ENCODE data around the gene NEMF. TPM values are rescaled to one million over a fixed set of nuclear protein-coding genes. Genes with fewer than 3 reads are reported as not detected.

NEMF gene
- total RNA-seq, 1 experiment from 2014 or later = 57.7 TPM

DNA sequence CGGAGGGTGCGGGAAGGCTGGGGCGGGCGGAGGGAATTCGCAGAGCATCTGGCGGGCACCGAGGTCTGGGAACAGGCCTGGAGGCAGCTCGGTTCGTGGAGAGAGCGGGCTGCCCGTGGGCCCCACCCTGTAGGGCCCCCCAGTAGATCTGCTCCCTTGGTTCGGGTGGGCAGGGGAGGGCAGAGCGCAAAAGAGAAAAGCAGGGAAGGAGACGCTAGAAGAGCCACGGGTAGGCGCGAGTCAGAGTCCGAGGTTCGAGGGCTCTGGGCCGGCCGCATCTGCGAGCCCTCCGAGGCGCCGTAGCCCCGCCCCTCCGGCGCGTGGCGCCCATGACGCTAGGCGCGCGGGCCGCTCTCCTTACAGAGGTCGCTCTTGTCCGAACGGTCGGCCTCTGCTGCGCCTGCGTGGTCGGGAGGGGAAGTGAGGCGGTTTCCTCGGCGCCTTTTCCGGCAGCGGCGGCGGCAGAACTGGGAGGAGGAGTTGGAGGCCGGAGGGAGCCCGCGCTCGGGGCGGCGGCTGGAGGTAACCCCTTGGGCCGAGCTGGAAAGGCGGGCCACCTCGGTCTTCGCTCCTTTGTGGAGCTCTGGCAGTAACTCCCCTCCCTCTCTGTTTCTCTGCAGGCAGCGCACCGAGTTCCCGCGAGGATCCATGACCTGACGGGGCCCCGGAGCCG is 40.2 kb upstream of the NEMF start, which contains the start of gene ARF6:
Gene ARF6 (plus strand): TSS at position 447 of the 673 bp plus-strand sequence. CDS start 655 bp downstream, outside the sequence.
- ChIA-PET POLR2A (interaction anchor here (0.7 to 2.5 kb wide), 9 partner anchors 13 to 1051 kb away, joined by 3 to 12 read pairs (median 3); partner anchors contain the start of genes PYGL and VCPKMT), RAD21 (ENCODE audit: low non-redundant PET in 1 of 2, low total read pairs in 2 of 2, uncharacterized antibody in 2 of 2, unreplicated experiment in 2 of 2) (interaction anchor here in 1 of 2 experiments (0.7 kb wide), 1 partner anchor 83 kb away, joined by 4 read pairs; no protein-coding TSS in a partner anchor), CTCF (interaction anchor here (0.6 to 1.4 kb wide), 3 partner anchors 11 to 30 kb away, joined by 3 to 9 read pairs (median 3); no protein-coding TSS in a partner anchor)
- Histone ChIP-seq H3K4me2 (ENCODE audit: low read length) (peak within 1 kb of the TSS; percentile 78), H3K9me3 (ENCODE audit: control insufficient read depth in 1 of 2, insufficient read depth in 1 of 2, low read depth in 1 of 2, low read length in 2 of 2) (no peaks in the 10 kb centered on the region), H3K27ac (ENCODE audit: low read depth, low read length) (peak within 1 kb of the TSS; percentile 99), H3K9ac (ENCODE audit: low read length) (peak within 1 kb of the TSS; percentile 99), H3K4me1 (ENCODE audit: control insufficient read depth in 1 of 2, insufficient read depth in 2 of 2, low read length in 2 of 2) (peaks cover 27 to 52% of the 10 kb centered on the region in 2 experiments), H3K9me2 (ENCODE audit: insufficient read depth) (no peaks in the 10 kb centered on the region), H3K27me3 (ENCODE audit: insufficient read depth, low read length) (no peaks in the 10 kb centered on the region), H3K79me2 (ENCODE audit: insufficient read depth, low read length) (peaks cover 53% of the 10 kb centered on the region), H2AFZ (ENCODE audit: low read depth, low read length, poor library complexity, severe bottlenecking) (no peak within 1 kb of the TSS), H3K36me3 (ENCODE audit: control insufficient read depth in 1 of 2, insufficient read depth in 2 of 2, low read length in 2 of 2) (peaks cover 21 to 30% of the 10 kb centered on the region in 2 experiments), H4K20me1 (ENCODE audit: insufficient read depth) (peaks cover 18% of the 10 kb centered on the region; the same call in 1 of the 2 replicates), H3K4me3 (replicated peaks in 1 of 2; ENCODE audit: low read depth in 1 of 2, low read length in 2 of 2) (peak within 1 kb of the TSS; percentile 72 to 94)
- intact Hi-C loops (cut with micrococcal nuclease) = loop anchor here (1.0 to 5.0 kb wide), 2 partner anchors 12 to 110 kb away; no protein-coding TSS in a partner anchor
- ATAC-seq (peak; percentile 93), DNase-seq (ENCODE audit: low read depth, low spot score) (peak; percentile 90)
- no TSS peak for BruUV-seq (replicated peaks)
- no peak for TF ChIP-seq CEBPB (IDR thresholded peaks at IDR 0.05; ENCODE audit: low read depth)
- peak; percentile 47; the same call in 1 of the 2 replicates for TF ChIP-seq CBX3 (IDR thresholded peaks at IDR 0.05; ENCODE audit: low read depth)
- peak; percentile 85 for TF ChIP-seq YY1 (IDR thresholded peaks at IDR 0.05; ENCODE audit: extremely low read depth, insufficient replicate concordance, low read depth, low read length)
- TF ChIP-seq SP1 (IDR thresholded peaks at IDR 0.05; ENCODE audit: low read depth) = peak; percentile 70
- peak; percentile 74 for TF ChIP-seq ZFX (IDR thresholded peaks at IDR 0.05)
- no peak for TF ChIP-seq FOSL1 (IDR thresholded peaks at IDR 0.05; ENCODE audit: low read depth)
- TF ChIP-seq, protein P1, sequence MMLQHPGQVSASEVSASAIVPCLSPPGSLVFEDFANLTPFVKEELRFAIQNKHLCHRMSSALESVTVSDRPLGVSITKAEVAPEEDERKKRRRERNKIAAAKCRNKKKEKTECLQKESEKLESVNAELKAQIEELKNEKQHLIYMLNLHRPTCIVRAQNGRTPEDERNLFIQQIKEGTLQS (IDR thresholded peaks at IDR 0.05) = no peak
- peak; percentile 73 for TF ChIP-seq POLR2A (IDR thresholded peaks at IDR 0.05; ENCODE audit: borderline replicate concordance, extremely low read depth, insufficient read depth, insufficient read length)
- no peak for TF ChIP-seq JUND (IDR thresholded peaks at IDR 0.05)
- TF ChIP-seq, protein P2, sequence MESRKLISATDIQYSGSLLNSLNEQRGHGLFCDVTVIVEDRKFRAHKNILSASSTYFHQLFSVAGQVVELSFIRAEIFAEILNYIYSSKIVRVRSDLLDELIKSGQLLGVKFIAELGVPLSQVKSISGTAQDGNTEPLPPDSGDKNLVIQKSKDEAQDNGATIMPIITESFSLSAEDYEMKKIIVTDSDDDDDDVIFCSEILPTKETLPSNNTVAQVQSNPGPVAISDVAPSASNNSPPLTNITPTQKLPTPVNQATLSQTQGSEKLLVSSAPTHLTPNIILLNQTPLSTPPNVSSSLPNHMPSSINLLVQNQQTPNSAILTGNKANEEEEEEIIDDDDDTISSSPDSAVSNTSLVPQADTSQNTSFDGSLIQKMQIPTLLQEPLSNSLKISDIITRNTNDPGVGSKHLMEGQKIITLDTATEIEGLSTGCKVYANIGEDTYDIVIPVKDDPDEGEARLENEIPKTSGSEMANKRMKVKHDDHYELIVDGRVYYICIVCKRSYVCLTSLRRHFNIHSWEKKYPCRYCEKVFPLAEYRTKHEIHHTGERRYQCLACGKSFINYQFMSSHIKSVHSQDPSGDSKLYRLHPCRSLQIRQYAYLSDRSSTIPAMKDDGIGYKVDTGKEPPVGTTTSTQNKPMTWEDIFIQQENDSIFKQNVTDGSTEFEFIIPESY (IDR thresholded peaks at IDR 0.05; ENCODE audit: extremely low read depth, insufficient replicate concordance, low read length) = peak; percentile 76
- no peak; the same call in 1 of the 2 replicates for TF ChIP-seq ELF1 (IDR thresholded peaks at IDR 0.05; ENCODE audit: borderline replicate concordance, low read depth)
- TF ChIP-seq ZNF274 (IDR thresholded peaks at IDR 0.05; ENCODE audit: low read depth, low read length) = no peak
- no peak for TF ChIP-seq EZH2 (IDR thresholded peaks at IDR 0.05)
- TF ChIP-seq, protein P3, sequence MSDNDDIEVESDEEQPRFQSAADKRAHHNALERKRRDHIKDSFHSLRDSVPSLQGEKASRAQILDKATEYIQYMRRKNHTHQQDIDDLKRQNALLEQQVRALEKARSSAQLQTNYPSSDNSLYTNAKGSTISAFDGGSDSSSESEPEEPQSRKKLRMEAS (IDR thresholded peaks at IDR 0.05) = peak; percentile 89
- peak; percentile 91 for TF ChIP-seq POLR2AphosphoS5 (IDR thresholded peaks at IDR 0.05; ENCODE audit: low read depth, low read length)
- TF ChIP-seq SIN3A (IDR thresholded peaks at IDR 0.05; ENCODE audit: low read depth) = peak; percentile 75
- 0 out of 2 replicates have a peak, but pooled peaks have one; percentile 6 for TF ChIP-seq SRF (IDR thresholded peaks at IDR 0.05; ENCODE audit: low read depth)
- TF ChIP-seq, protein P4, sequence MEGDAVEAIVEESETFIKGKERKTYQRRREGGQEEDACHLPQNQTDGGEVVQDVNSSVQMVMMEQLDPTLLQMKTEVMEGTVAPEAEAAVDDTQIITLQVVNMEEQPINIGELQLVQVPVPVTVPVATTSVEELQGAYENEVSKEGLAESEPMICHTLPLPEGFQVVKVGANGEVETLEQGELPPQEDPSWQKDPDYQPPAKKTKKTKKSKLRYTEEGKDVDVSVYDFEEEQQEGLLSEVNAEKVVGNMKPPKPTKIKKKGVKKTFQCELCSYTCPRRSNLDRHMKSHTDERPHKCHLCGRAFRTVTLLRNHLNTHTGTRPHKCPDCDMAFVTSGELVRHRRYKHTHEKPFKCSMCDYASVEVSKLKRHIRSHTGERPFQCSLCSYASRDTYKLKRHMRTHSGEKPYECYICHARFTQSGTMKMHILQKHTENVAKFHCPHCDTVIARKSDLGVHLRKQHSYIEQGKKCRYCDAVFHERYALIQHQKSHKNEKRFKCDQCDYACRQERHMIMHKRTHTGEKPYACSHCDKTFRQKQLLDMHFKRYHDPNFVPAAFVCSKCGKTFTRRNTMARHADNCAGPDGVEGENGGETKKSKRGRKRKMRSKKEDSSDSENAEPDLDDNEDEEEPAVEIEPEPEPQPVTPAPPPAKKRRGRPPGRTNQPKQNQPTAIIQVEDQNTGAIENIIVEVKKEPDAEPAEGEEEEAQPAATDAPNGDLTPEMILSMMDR (IDR thresholded peaks at IDR 0.05 in 2 of 3, conservative IDR thresholded peaks at IDR 0.05 in 1 of 3; ENCODE audit: borderline replicate concordance in 1 of 3, insufficient read depth in 1 of 3, low read depth in 2 of 3, low read length in 2 of 3) = no peak
- TF ChIP-seq EZH2phosphoT487 (IDR thresholded peaks at IDR 0.05; ENCODE audit: borderline replicate concordance) = no peak
- TF ChIP-seq TCF7L2 (IDR thresholded peaks at IDR 0.05; ENCODE audit: borderline replicate concordance, extremely low read depth, insufficient read depth, insufficient read length) = no peak
- peak; percentile 43; the same call in 1 of the 2 replicates for TF ChIP-seq RAD21 (IDR thresholded peaks at IDR 0.05; ENCODE audit: low read depth)
